Lower lobe of right lung (tissue), 2 donors: Measurements from ENCODE around the gene LNPEP. TPM values are rescaled to one million over a fixed set of nuclear protein-coding genes. Genes with fewer than 3 reads are reported as not detected.

Source experiments
- ATAC-seq, 2 donors: fragments of 200-7000 bp; cut with Tn5 transposase; one replicate each; pipeline ENCODE4 v1.9.1; 2020 to 2022; ENCODE audit warnings: mild to moderate bottlenecking in 2 of 2, moderate library complexity in 2 of 2
- DNase-seq: peaks from one replicate; pipeline ENCODE4 v3.0.0-alpha.2; 2020
- H3K27ac ChIP-seq: fragments of 200-600 bp; one replicate; pipeline ENCODE4 v1.8.0; 2022
- H3K27me3 ChIP-seq: fragments of 200-600 bp; one replicate; pipeline ENCODE4 v1.8.0; 2022; ENCODE audit warnings: low read depth
- H3K36me3 ChIP-seq: fragments of 200-600 bp; one replicate; pipeline ENCODE4 v1.8.0; 2022; ENCODE audit warnings: mild to moderate bottlenecking
- H3K4me1 ChIP-seq: fragments of 200-600 bp; one replicate; pipeline ENCODE4 v1.8.0; 2022
- H3K4me3 ChIP-seq: fragments of 200-600 bp; one replicate; pipeline ENCODE4 v1.8.0; 2022; ENCODE audit warnings: mild to moderate bottlenecking
- H3K9me3 ChIP-seq: fragments of 200-600 bp; one replicate; pipeline ENCODE4 v1.8.0; 2022
- CTCF ChIP-seq: fragments of 200-600 bp; IDR thresholded peaks from one replicate; pipeline ENCODE4 v1.8.0; 2022; ENCODE audit warnings: antibody characterized with exemption, mild to moderate bottlenecking
- intact Hi-C: fragments of 100-400 bp; cut with DNase I; formaldehyde crosslinking; loops from one replicate; pipeline ENCODE4 v1.11.0; 2022
- total RNA-seq: library from RNA; stranded (reverse); fragmentation: NEBNext Ultra II Directional; extraction: Animal tissue kit (Norgen Biotek cat#: 25700); gene quantifications from one replicate; pipeline ENCODE4 v1.2.1, GENCODE V29; 2021
- donor health status: DM: no; HTN: yes; CAD: no; lungs with severe emphysema.

LNPEP gene
- total RNA-seq, 1 donor from 2014 or later: 59.6 TPM

- intact Hi-C loops: no loop called here
- Histone ChIP-seq H3K4me1 (no peaks in the 10 kb centered on the region), H3K9me3 (no peaks in the 10 kb centered on the region), H3K4me3 (no peak overlapping the region), H3K27ac (no peak overlapping the region), H3K36me3 (peaks cover 59% of the 10 kb centered on the region), H3K27me3 (no peaks in the 10 kb centered on the region)
- ATAC-seq: no peak
- DNase-seq: no peak
- no peak for TF ChIP-seq CTCF
These were observed 34.0 kb upstream of the LNPEP start for GRCh38 chr5:96901841-96902240.

GRCh38 chr5:96902876-96903275 lies 33.0 kb upstream of the LNPEP start:
- no peak overlapping the region for H3K27ac ChIP-seq
- no peak for TF ChIP-seq CTCF
- ATAC-seq (no peak), DNase-seq (no peak)
- H3K36me3 ChIP-seq: peaks cover 56% of the 10 kb centered on the region
- H3K27me3 ChIP-seq: no peaks in the 10 kb centered on the region
- H3K4me3 ChIP-seq: no peak overlapping the region
- H3K4me1 ChIP-seq: no peaks in the 10 kb centered on the region
- intact Hi-C loops: no loop called here
- no peaks in the 10 kb centered on the region for H3K9me3 ChIP-seq

GRCh38 chr5:96903300-96903699 lies 32.6 kb upstream of the LNPEP start:
- TF ChIP-seq CTCF: no peak
- H3K36me3 ChIP-seq: peaks cover 52% of the 10 kb centered on the region
- H3K4me3 ChIP-seq: no peak overlapping the region
- no peak overlapping the region for H3K27ac ChIP-seq
- intact Hi-C loops: no loop called here
- ATAC-seq (no peak), DNase-seq (no peak)
- H3K4me1 ChIP-seq: no peaks in the 10 kb centered on the region
- H3K9me3 ChIP-seq: no peaks in the 10 kb centered on the region
- no peaks in the 10 kb centered on the region for H3K27me3 ChIP-seq

- Histone ChIP-seq H3K27ac (no peak overlapping the region), H3K4me1 (no peaks in the 10 kb centered on the region), H3K27me3 (no peaks in the 10 kb centered on the region), H3K9me3 (no peaks in the 10 kb centered on the region), H3K36me3 (peaks cover 53% of the 10 kb centered on the region), H3K4me3 (no peak overlapping the region)
- ATAC-seq (no peak), DNase-seq (no peak)
- no peak for TF ChIP-seq CTCF
- intact Hi-C loops: no loop called here
These were observed 31.6 kb upstream of the LNPEP start for GRCh38 chr5:96904054-96904931.

GRCh38 chr5:96905864-96906263 lies 30.0 kb upstream of the LNPEP start:
- no peak overlapping the region for H3K4me3 ChIP-seq
- TF ChIP-seq CTCF: no peak
- no peaks in the 10 kb centered on the region for H3K4me1 ChIP-seq
- DNase-seq (no peak), ATAC-seq (no peak)
- no peaks in the 10 kb centered on the region for H3K9me3 ChIP-seq
- peaks cover 48% of the 10 kb centered on the region for H3K36me3 ChIP-seq
- H3K27me3 ChIP-seq: no peaks in the 10 kb centered on the region
- no peak overlapping the region for H3K27ac ChIP-seq
- intact Hi-C loops: no loop called here
